Measurements from ENCODE around the gene KLF15. TPM values are rescaled to one million over a fixed set of nuclear protein-coding genes. Genes with fewer than 3 reads are reported as not detected.

The KLF15 gene
- total RNA-seq, 4 donors from 2014 or later: 138 to 234 (median 176) TPM

- TF ChIP-seq POLR2A (IDR thresholded peaks at IDR 0.05): no peak
- no peak for TF ChIP-seq EP300 (IDR thresholded peaks at IDR 0.05)
- no peak for TF ChIP-seq CTCF (IDR thresholded peaks at IDR 0.05)
- no peak overlapping the region for H3K4me3 ChIP-seq
- no peak for DNase-seq (ENCODE audit: low spot score in 2 of 2)
- no peaks in the 10 kb centered on the region for H3K27me3 ChIP-seq
- H3K27ac ChIP-seq: peak overlapping the region in 1 of 4 donors; percentile 3
- no peaks in the 10 kb centered on the region for H3K36me3 ChIP-seq
- 59 to 65% methylated on average over 10 of the region's 10 CpGs for WGBS, 2 donors
- H3K9me3 ChIP-seq: peaks cover 0 to 3% (median 0%) of the 10 kb centered on the region in 4 donors
- peaks cover 0 to under 1% (median 0%) of the 10 kb centered on the region in 4 donors for H3K4me1 ChIP-seq
These were observed 62.9 kb downstream of the KLF15 start for GRCh38 chr3:126294211-126294808.

GRCh38 chr3:126293370-126294082 lies 63.7 kb downstream of the KLF15 start:
- WGBS, 2 donors: 64 to 68% methylated on average over 17 of the region's 17 CpGs
- H3K27me3 ChIP-seq: no peaks in the 10 kb centered on the region
- H3K27ac ChIP-seq: peak overlapping the region in 1 of 4 donors; percentile 3
- peaks cover 0 to 7% (median under 1%) of the 10 kb centered on the region in 4 donors for H3K4me1 ChIP-seq
- no peak for DNase-seq (ENCODE audit: low spot score in 2 of 2)
- no peaks in the 10 kb centered on the region for H3K36me3 ChIP-seq
- H3K4me3 ChIP-seq: no peak overlapping the region
- peaks cover 0 to 2% (median 0%) of the 10 kb centered on the region in 4 donors for H3K9me3 ChIP-seq
- TF ChIP-seq POLR2A (IDR thresholded peaks at IDR 0.05) (no peak), EP300 (IDR thresholded peaks at IDR 0.05) (no peak), CTCF (IDR thresholded peaks at IDR 0.05) (no peak)

Other genes with a start within 250 kb of the KLF15 start
- 10 to 100 TPM; 34.5 to 87.3 (median 50.8) TPM for gene ALDH1L1, start 176.8 kb downstream of the KLF15 start, total RNA-seq
- 1 to 10 TPM in 1 of 4 donors, not detected in 3; 6.1 TPM for gene CFAP100, start 37.5 kb upstream of the KLF15 start, total RNA-seq
- gene ZXDC, start 118.5 kb upstream of the KLF15 start, total RNA-seq: 10 to 100 TPM; 54.0 to 77.4 (median 68.0) TPM
- not detected for gene UROC1, start 160.4 kb upstream of the KLF15 start, total RNA-seq
- gene CHST13, start 166.7 kb upstream of the KLF15 start, total RNA-seq: 1 to 10 TPM in 3 of 4 donors, not detected in 1; 1.0 to 7.2 (median 1.1) TPM
- not detected for gene C3orf22, start 201.5 kb upstream of the KLF15 start, total RNA-seq